Activated T-cell treated with anti-CD3 and anti-CD28 coated beads for 4 hours (primary cell): Measurements from ENCODE around the gene SPP1.
"Not testable (repeated sequence)": the region's sequence is repeated elsewhere in the genome, so short reads cannot be mapped to it uniquely, and the experiment has no call there.

Source experiments
- DNase-seq: peaks from one replicate; pipeline ENCODE4 v3.0.0-alpha.2; 2020

SPP1 gene

DNA sequence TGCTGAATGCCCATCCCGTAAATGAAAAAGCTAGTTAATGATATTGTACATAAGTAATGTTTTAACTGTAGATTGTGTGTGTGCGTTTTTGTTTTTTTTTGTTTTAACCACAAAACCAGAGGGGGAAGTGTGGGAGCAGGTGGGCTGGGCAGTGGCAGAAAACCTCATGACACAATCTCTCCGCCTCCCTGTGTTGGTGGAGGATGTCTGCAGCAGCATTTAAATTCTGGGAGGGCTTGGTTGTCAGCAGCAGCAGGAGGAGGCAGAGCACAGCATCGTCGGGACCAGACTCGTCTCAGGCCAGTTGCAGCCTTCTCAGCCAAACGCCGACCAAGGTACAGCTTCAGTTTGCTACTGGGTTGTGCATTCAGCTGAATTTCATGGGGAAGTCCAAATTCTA lies at the start of gene SPP1:
Gene SPP1 (plus strand): TSS at position 249 of the 400 bp plus-strand sequence. CDS start 1,182 bp downstream, outside the sequence.
- peak; percentile 1 for DNase-seq

DNA sequence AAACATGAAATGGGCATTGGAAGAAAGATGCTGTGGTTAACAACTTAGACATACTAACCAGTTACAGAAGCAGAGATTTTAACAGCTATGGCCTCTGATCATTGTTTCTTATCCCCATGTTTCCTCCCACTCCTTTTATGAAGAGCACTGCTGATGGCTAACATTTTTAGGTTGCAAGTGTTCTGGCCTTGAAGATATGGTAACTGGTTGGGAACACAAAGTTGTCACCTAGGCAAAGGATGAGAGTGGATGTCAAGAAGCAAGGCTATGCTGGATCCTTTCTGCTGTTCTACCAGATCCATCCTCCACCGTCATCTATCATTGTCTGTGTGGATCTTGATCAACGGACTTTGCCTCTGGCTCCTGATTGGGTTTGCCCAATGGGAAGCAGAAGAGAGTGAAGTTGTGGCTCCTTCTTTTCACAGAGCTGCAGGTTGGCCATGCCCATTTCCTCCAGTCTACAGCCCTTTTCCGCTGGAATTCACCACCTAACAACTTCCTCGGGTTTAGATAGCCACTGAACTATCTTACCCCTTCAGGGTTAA lies 48.9 kb upstream of the SPP1 start:
- DNase-seq: no peak

DNA sequence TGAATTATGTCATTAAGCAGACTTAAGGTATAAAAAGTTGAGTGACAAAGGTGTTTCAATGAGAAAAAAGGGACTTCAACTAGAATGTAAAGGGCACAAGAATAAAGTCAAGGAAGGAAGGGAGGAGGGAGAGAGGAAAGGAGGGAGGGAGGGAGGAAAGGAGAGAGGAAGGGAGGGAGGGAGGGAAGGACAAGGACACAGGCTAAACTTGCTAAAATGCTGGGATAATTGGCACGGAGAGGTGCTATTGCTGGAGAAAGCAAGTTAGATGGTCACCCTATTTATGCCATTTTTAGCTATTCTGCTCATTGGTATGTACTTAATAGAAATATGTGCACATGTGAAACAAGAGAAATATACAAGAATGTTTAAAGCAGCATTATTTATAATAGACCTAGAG lies 44.9 kb upstream of the SPP1 start:
- DNase-seq: no peak

DNA sequence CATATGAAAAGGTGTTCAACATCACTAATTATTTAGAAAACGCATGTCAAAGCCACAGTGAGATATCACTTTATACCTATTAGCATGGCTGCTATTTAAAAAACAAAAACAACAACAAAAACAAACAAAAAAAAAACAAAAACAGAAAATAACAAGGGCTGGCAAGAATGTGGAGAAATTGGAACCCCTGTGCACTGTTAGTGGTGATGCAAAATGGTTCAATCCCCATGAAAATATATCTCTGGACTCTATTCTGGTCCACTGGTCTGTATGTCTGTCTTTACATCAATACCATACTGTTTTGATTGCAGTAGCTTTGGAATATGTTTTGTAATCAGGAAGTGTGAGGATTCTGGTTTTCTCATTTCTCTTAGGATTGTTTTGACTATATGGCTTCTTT lies 43.6 kb upstream of the SPP1 start:
- no peak for DNase-seq

DNA sequence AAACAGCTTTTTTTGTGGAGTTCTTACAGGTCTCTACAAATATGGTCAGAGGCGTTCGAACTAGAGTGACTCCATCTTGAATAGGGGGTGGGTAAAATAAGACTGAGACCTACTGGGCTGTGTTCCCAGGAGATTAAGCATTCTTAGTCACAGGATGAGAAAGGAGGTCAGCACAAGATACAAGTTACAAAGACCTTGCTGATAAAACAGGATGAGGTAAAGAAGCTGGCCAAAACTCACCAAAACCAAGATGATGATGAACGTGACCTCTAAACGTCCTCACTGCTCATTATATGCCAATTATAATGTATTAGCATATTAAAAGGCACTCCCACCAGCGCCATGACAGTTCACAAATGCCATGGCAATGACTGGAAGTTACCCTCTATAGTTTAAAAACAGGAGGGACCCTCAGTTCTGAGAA lies 42.8 kb upstream of the SPP1 start:
- no peak for DNase-seq

DNA sequence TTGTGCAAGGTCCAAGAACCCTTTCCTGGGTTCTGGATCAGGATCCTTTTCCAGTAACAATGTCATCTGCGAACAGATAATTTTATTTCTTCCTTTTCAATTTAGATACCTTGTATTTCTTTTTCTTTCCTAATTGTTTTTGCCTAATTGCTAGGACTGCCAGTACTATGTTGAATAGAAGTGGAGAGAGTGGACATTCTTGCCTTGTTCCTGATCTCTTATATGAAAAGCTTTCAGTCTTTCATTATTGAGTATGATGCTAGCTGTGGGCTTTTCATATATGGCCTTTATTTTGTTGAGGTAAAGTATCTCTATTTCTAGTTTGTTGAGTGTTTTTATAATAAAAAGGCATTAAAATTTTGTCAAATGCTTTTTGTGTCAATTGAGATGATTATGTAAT lies 42.2 kb upstream of the SPP1 start:
- no peak for DNase-seq

DNA sequence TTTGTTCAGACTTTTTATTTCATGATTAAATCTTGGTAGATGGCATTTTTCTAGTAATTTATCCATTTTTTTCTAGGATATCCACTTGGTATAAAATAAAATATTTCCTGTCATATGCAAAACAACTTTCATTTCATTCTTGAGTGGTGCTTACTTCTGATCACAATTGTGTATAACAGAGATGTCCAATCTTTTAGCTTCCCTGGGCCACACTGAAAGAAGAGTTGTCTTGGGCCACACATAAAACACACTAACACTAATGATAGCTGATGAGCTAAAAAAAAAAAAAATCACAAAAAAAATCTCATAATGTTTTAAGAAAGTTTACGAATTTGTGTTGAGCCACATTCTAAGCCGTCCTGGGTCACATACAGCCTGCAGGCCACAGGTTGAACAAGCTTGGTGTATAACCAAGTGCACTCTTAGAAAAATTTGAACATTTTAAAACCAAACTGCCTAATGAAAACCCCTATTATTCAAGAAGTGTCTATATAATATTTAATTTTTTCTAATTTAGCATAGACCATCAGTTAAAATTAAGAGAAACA lies 41.3 kb upstream of the SPP1 start:
- no peak for DNase-seq

DNA sequence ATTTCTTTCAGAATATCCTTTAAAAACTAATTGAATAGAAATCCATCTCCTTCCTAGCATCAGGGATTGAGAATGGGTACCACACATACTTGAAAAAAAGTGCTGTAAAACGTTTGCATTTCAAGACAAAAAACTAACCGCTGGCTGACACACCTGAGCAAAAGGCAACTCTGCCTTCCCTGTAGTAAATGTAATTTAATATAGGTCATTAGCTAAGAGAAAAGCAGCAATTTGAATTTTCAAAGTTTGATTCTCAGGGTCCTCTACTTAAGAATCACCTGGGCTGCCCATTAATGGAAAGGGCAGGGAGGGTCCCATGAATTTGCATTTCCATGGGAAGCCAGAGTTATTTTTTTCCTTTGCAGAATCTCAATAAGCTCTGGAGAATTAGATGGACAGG lies 40.5 kb upstream of the SPP1 start:
- no peak for DNase-seq

DNA sequence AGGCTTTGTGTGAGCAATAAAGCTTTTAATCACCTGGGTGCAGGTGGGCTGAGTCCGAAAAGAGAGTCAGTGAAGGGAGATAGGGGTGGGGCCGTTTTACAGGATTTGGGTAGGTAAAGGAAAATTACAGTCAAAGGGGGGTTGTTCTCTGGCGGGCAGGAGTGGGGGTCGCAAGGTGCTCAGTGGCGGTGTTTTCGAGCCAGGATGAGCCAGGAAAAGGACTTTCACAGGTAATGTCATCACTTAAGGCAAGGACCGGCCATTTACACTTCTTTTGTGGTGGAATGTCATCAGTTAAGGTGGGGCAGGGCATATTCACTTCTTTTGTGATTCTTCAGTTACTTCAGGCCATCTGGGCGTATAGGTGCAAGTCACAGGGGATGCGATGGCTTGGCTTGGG lies 39.6 kb upstream of the SPP1 start:
- not testable (repeated sequence) for DNase-seq

DNA sequence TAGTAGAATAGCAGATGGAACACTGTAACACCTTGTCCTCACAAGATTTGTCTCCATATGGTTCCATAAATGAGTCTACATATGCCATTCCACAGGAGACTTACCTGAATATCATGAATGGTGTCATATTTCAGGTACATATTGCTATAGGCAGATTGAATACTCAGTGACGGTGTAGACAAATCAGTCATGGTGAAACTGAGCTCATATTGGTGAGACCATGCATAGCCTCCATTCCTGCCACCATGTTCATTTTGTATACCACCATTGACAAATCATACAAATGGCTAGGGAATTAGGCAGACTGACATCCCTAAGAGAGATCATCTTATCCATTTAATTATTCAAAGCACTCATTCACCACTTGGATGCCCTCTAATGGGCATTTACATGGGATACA lies 38.0 kb upstream of the SPP1 start:
- no peak for DNase-seq

DNA sequence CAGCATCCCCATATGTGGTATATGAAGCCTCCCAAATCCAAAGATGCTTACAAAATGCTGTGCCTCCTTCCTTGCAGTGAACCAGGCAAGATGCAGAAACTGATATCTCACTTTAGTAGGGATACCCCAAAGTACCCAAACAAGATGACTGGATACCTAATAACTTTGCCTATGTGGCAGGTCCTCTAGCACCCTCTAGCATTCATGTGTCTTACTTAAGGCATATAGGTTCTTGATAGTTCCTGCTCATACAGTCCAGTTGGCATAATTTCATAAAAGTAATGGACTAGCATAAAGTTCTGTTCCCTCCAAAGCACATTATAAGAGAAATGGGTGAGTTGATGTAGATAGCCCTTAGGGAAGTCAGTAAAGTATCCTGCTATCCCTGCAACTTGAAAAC lies 36.8 kb upstream of the SPP1 start:
- no peak for DNase-seq

DNA sequence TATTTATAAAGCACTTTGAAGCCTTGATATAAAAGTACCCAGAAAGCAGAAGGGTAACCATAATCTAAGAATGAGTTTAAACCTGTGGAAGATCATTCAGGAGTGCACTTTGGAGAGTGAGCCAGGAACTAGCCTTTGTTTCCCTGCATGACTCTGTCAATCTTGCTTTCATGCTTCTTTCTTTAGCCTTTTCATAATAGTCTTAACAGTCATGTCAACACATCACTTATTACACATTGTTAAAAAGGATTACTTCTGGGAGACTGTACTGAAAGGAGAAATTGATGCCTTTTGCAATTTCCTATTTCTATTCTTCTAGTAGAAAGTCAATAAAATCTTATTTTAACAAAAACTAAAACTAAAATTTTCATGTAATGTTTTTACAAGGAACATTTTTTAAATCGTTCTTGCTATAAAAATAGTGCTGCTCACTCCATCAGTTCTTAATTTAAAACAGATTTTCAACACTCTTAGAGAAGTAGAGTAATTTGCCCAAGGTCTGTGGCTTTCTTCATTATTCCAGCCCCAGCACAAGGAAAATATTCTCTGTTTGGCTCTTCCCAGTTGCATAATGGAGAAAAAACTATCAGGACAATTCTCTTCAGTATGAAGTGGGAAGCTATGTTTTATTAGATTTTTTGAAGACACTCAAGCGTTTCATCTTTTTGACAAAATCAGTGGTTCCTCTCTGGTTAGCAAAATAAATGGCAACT lies 35.4 kb upstream of the SPP1 start:
- DNase-seq: no peak

DNA sequence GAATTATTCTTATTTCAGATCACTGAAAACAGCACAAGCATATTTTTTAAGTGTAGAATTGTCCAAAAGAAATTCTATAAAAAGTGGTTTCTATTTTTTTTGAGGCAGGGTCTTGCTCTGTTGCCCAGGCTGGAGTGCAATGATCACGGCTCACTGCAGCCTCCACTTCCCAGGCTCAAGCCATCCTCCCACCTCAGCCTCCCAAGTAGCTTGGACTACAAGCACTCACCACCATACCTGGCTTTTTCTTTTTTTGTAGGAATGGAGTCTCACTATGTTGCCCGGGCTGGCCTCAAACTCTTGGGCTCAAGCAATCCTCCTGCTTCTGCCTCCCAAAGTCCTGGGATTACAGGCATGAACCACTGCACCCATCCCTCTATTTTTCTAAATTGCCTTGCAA lies 34.7 kb upstream of the SPP1 start:
- DNase-seq: not testable (repeated sequence)

DNA sequence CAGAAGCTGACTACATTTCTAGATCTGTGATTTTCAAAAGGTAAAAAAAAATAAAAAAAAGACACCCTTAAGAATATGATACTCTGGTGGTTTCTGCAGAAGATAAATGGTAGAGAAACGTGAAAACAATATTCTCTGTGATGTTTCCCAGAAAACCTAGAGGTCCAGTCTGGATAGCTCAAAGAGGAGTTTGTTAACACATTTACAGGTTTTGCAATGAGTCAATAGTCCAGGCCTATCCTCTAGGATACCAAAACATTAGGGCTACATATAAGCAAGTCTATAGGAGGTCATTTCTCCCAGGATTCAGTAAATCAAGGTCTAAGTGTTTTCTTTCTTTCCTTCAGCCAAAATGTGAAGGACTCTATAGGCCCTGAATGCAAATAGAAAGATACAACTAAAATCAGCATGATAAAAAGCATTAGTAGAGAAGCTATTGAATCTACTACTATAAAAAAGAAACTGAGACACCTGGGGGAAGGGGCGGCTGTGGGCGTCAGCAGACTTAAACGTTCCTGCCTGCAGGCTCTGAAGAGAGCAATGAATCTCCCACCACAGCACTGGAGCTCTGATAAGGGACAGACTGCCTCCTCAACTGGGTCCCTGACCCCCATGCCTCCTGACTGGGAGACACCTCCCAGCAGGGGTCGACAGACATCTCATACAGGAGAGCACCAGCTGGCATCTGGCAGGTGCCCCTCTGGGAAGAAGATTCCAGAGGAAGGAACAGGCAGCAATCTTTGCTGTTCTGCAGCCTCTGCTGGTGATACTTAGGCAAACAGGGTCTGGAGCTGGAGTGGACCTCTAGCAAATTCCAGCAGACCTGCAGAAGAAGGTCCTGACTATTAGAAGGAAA lies 33.7 kb upstream of the SPP1 start:
- no peak for DNase-seq

DNA sequence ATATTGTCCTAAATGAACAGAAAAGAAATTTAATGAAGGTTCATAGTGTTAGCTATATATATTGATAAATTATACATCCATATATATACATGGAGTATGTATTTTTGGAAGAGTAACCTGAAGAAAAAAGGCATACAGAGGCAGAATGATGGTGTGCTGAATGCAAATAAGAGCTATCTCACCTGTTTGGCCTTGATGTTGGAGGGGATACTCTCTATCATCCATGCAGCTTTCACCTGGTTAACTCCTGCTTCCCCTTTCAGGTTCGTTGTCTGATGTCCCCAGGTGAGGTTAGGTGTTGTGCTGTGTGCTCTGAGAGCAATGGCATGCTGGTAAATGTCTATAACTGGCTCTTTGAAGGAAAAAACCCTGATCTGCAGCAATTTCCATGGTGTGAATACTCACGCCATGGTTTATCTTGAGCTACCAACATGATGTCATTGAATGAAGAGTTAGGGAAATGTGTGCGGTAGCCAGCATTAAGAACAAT lies 31.8 kb upstream of the SPP1 start:
- DNase-seq: no peak

DNA sequence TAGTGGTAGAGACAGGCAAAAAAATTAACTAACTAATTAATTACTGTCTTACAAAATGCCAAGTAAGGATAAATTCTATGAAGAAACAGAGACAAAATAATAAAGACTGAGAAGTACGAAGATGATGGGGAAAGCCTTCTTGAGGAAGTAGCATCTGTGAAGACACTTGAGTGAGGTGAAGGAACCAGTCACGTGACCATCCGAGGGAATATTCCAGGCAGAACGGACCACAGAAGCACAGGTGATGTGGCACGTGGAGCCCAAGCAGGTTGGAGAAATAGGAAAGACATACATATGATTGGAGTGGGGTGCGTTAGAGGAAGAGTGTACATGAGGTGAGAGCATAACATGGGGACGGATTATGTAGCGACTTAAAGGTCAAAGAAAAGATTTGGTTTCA lies 30.5 kb upstream of the SPP1 start:
- no peak for DNase-seq

DNA sequence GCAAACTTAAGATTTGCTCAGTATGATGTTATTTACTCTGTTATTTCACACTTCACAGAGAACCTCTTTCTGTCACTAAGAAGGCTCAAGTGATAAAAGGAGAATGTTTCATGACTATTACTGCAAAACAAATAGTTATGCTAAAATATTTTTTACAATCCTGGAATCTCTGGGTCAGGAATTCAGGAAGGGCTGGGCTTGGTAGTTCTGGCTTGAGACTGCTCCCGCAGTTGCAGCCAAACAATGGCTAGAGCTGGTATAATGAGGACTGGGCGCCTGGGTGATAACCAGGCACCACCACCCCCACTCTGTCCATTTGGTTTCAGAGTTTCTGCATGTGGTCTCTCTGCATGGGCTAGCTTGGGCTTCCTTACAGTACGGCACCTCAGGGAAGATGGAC lies 28.7 kb upstream of the SPP1 start:
- DNase-seq: no peak

DNA sequence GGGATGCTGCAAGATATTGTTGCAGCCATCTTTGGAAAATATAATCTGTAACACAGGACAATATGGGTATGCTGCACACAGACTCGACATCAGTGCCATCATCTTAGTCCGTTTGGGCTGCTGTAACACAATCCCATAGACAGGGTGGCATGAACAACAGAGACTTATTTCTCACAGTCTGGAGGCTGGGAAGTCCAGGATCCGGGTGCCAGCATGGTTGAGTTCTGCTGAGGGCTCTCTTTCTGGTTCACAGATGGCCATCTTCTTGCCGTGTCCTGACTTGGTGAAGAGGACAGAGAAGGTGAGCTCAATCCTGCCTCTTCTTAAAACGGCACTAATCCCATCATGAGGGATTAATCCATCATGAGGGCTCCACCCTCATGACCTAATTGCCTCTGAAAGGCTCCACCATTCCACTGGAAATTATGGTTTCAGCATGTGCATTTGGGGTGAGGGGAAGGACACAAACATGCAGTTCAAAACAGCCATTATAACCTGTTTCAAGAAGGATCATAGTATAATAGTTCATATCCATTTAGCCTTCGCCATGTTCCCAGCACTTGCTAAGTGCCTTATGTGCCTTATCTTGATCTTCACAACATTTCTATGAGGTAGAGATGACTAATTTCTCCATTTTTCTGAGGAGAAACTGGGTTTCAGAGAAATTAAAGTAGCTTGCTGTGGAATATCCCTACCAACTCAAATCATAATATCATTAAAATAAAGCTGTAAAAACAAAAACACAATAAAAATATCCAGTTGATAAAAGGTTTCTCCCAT lies 27.9 kb upstream of the SPP1 start:
- DNase-seq: no peak

DNA sequence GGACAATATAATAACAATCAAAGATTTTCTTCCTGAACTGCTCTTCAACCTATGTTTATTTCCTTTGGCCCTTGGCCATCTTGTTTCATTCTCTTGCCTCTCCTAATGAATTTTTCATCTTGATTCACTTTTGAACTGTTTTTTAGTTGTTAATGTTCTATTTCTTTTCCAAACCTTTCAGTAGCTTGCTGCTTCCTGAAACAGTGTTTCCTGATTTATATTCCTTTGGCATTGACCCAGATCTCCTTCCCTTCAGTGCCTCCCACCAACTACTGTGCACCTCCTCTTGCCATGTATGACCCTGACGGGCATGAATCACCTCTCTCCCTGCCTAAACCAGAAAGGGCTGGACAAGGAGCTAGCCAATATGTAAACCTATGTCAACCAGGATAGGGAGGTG lies 25.6 kb upstream of the SPP1 start:
- no peak for DNase-seq

DNA sequence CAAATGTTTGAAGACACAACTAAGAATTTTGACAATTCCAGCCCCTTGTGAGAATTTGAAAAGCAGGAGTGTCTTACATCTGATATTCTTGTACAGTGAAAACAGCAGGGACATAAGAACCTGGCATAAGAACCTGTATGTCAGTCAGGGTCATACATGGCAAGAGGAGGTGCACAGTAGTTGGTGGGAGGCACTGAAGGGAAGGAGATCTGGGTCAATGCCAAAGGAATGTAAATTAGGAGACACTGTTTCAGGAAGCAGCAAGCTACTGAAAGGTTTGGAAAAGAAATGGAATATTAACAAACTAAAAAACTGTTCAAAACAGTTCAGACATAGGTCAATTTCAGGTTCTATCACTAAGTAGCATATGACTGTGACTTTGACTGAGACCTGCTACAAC lies 25.0 kb upstream of the SPP1 start:
- no peak for DNase-seq

DNA sequence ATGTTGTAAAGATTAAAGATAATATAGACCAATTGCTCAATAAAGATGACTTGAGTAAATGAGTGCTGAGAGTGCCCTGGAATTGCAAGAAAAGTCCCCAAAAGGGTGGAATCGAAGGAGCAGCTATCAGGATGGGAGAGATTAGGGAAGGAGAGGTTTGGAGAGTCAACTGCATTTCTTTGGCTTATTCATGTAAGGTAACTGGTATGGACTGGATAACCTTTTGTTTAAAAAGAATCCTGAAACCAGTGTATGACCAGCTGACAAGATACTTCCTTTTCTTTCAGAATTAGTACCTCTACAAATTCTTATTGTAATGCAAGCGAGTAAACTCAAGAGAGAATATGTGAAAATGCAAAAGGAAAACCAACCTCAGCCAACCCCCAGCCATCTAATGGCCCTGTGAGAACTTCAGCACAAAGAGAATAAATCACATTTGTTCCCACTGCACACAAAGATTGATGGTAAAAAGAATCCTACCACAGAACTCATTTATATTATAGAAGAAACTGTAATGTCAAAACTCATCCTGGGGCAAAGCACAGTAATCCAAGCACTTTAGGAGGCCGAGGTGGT lies 24.5 kb upstream of the SPP1 start:
- DNase-seq: no peak

DNA sequence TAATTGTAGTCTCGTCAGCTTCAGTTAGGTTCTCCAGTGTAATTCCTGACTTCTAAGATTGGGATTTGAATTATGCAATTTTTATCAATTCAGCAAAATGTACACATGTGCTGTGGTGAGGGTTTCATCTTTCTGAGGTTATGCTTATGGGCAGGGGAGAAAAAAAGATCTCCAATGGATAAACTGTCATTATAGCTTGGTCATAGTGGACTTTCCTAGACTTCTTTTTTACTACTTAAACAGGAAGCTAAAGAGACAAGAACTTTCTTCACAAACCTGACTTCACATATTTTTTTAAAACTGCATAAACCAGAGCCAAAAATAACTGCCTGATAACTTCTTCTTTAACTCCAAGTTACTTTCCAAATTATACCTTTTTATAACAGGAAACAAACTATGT lies 21.7 kb upstream of the SPP1 start:
- no peak for DNase-seq

DNA sequence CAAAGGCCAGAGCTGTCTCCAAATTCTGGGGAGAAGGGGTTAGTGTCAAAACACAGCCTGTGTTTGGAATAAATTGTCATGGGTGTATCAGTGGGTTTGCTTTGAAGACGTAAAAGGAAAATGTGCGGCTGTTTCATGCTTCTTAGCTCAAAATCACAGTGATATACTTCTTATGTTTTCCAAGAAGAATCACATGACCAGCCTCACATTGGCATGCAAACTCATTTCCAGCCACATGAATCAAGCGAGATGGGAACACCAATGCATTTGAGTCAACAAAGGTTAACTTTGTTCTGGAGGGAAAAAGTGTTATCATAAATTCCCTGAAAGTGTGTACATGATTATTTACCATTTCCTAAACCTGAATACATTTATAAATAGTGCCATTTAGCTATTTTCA lies 19.0 kb upstream of the SPP1 start:
- no peak for DNase-seq
